Hepatocyte (in vitro differentiated cells): Measurements from ENCODE around the gene ZBTB43. TPM values are rescaled to one million over a fixed set of nuclear protein-coding genes. Genes with fewer than 3 reads are reported as not detected.
A peak's percentile ranks its signal among the peaks of the same experiment; 100 is the strongest.

ENCODE experiments used
- DNase-seq: peaks from one replicate; pipeline ENCODE4 v3.0.0-alpha.2; 2016; ENCODE audit warnings: low spot score
- H2AFZ ChIP-seq: fragments of 200-600 bp; sonication (generic); 2 replicates; pipeline ENCODE4 v1.6.0; 2016; ENCODE audit warnings: antibody characterized with exemption, mild to moderate bottlenecking
- H3K27ac ChIP-seq: fragments of 200-600 bp; sonication (generic); 2 replicates; pipeline ENCODE4 v1.5.1; 2016; ENCODE audit warnings: mild to moderate bottlenecking
- H3K27me3 ChIP-seq: fragments of 200-600 bp; sonication (generic); 2 replicates; pipeline ENCODE4 v1.6.1; 2016
- H3K36me3 ChIP-seq: fragments of 200-600 bp; sonication (generic); replicated peaks from 2 replicates; pipeline ENCODE4 v1.5.1; 2016; ENCODE audit warnings: low read depth; ENCODE audit not compliant: insufficient read depth
- H3K4me1 ChIP-seq: fragments of 200-600 bp; sonication (generic); 2 replicates; pipeline ENCODE4 v1.5.1; 2016; ENCODE audit warnings: mild to moderate bottlenecking, moderate library complexity; ENCODE audit not compliant: insufficient read depth
- H3K4me2 ChIP-seq: fragments of 200-600 bp; sonication (generic); 2 replicates; pipeline ENCODE4 v1.6.0; 2016
- H3K4me3 ChIP-seq: fragments of 200-600 bp; sonication (generic); 2 replicates; pipeline ENCODE4 v1.5.1; 2016; ENCODE audit warnings: mild to moderate bottlenecking
- H3K79me2 ChIP-seq: fragments of 200-600 bp; sonication (generic); 2 replicates; pipeline ENCODE4 v1.6.0; 2017; ENCODE audit warnings: mild to moderate bottlenecking
- H3K9me2 ChIP-seq: fragments of 200-600 bp; sonication (generic); replicated peaks from 2 replicates; pipeline ENCODE4 v1.6.0; 2017; ENCODE audit warnings: mild to moderate bottlenecking; ENCODE audit not compliant: insufficient read depth
- H3K9me3 ChIP-seq: fragments of 200-600 bp; sonication (generic); 2 replicates; pipeline ENCODE4 v1.5.1; 2016; ENCODE audit warnings: low read depth, mild to moderate bottlenecking
- H4K20me1 ChIP-seq: fragments of 200-600 bp; sonication (generic); 2 replicates; pipeline ENCODE4 v1.6.0; 2016; ENCODE audit warnings: mild to moderate bottlenecking; ENCODE audit not compliant: insufficient read depth, poor library complexity, severe bottlenecking
- EZH2 ChIP-seq: fragments of 200-600 bp; sonication (generic); IDR thresholded peaks from 2 replicates; pipeline ENCODE4 v1.6.1; 2016; ENCODE audit warnings: antibody characterized with exemption, mild to moderate bottlenecking, borderline replicate concordance
- EZH2phosphoT487 ChIP-seq: fragments of 200-600 bp; sonication (generic); IDR thresholded peaks from one replicate; pipeline ENCODE4 v1.6.1; 2018; ENCODE audit warnings: antibody characterized with exemption, mild to moderate bottlenecking, low read depth, moderate library complexity; ENCODE audit not compliant: unreplicated experiment, severe bottlenecking
- WGBS: methylation state at CpG from one replicate; pipeline ENCODE4 v1.1.6; 2016; ENCODE audit warnings: low lambda C conversion rate; ENCODE audit errors: missing lambda C conversion rate; 5-methylcytosine and 5-hydroxymethylcytosine counted together
- polyA plus RNA-seq: library from polyadenylated mRNA; unstranded; fragments of >200 nt; fragmentation: Nextera tagmentation; extraction: Ambion mirVana; gene quantifications from 2 replicates; pipeline ENCODE4 v1.2.1, GENCODE V29; 2016
- total RNA-seq: library from RNA; depleted of rRNA; stranded (reverse); fragments of >200 nt; gene quantifications from 2 replicates; pipeline ENCODE4 v1.2.3, GENCODE V29; 2014
- TF ChIP-seq, protein P1 (sequence below): fragments of 200-600 bp; sonication (generic); IDR thresholded peaks from 2 replicates; pipeline ENCODE4 v1.5.1; 2016; ENCODE audit warnings: antibody characterized with exemption, mild to moderate bottlenecking; ENCODE audit not compliant: poor library complexity

ZBTB43 gene
- total and polyA plus RNA-seq, 2 experiments from 2014 or later = 14.9 to 16.4 TPM

DNA sequence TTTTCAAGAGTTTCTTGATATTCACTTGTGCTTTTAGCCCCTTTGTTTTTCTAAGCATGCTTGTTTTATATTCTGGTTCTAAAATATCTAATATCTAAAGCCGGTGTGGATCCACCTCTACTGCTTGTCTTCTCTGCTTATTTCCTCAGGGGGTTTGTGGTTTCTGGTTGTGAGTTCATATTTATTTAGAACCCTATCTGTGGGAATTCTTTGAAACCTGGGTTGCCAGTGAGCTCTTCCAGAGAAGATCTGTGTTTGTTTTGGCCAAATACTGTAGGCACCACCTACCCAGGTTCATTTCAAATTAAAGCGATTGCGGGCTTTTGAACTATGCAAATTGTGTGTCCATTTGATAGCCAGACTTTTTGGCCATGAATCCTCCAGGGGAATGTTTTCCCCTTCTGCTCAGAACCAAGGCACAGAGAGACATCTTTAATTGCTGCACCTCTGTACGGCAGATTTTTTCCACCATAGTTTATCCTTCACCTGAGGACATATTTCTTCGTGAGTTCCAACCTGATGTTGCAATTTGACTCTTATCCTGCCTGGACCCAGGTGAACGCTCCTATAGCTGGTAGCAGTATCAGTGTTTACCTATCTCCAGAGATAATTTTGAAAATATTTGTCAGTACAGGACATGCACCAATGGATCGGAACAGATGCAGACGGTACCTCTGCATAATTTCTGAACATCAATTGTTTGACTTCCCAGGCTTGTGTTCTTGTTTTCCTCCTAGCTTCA lies 2.4 kb upstream of the ZBTB43 start:
- no peaks in the 10 kb centered on the region for H3K9me3 ChIP-seq
- peaks cover 21% of the 10 kb centered on the region for H3K79me2 ChIP-seq
- TF ChIP-seq EZH2phosphoT487 (no peak), EZH2 (no peak)
- TF ChIP-seq, protein P1, sequence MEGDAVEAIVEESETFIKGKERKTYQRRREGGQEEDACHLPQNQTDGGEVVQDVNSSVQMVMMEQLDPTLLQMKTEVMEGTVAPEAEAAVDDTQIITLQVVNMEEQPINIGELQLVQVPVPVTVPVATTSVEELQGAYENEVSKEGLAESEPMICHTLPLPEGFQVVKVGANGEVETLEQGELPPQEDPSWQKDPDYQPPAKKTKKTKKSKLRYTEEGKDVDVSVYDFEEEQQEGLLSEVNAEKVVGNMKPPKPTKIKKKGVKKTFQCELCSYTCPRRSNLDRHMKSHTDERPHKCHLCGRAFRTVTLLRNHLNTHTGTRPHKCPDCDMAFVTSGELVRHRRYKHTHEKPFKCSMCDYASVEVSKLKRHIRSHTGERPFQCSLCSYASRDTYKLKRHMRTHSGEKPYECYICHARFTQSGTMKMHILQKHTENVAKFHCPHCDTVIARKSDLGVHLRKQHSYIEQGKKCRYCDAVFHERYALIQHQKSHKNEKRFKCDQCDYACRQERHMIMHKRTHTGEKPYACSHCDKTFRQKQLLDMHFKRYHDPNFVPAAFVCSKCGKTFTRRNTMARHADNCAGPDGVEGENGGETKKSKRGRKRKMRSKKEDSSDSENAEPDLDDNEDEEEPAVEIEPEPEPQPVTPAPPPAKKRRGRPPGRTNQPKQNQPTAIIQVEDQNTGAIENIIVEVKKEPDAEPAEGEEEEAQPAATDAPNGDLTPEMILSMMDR = no peak
- H3K27ac ChIP-seq = no peak overlapping the region
- no peak overlapping the region for H3K4me3 ChIP-seq
- no peaks in the 10 kb centered on the region for H3K27me3 ChIP-seq
- no peak overlapping the region for H3K4me2 ChIP-seq
- 79% methylated on average over 8 of the region's 8 CpGs for WGBS
- H3K9me2 ChIP-seq = no peaks in the 10 kb centered on the region
- peaks cover 19% of the 10 kb centered on the region for H4K20me1 ChIP-seq
- no peak overlapping the region for H2AFZ ChIP-seq
- H3K4me1 ChIP-seq = peaks cover 18% of the 10 kb centered on the region
- H3K36me3 ChIP-seq = no peaks in the 10 kb centered on the region
- DNase-seq = no peak

DNA sequence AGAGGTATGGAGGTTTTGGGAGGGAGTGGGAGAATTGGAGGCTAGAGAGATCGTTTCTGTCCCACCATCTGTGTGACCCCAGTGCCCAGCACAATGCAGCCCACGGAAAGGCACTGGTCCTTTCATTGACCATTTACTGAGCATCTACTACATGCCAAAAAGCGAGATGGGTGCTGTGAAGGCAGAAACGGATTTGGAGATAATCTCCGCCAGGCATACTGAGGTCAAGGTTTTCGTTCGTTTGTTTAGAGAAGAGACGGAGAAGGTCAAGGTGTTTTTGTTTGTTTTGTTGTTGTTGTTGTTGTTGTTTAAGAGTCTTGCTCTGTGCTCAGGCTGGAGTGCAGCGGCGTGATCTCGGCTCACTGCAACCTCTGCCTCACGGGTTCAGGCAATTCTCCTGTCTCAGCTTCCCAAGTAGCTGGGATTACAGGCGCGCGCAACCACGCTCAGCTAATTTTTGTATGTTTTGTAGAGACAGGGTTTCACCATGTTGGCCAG lies 593 bp upstream of the ZBTB43 start:
- Histone ChIP-seq H3K27ac (peak overlapping the region; percentile 60), H4K20me1 (peaks cover 36% of the 10 kb centered on the region), H3K4me3 (peak overlapping the region; percentile 28), H3K4me1 (peaks cover 25% of the 10 kb centered on the region), H3K27me3 (no peaks in the 10 kb centered on the region), H3K79me2 (peaks cover 39% of the 10 kb centered on the region), H3K9me3 (no peaks in the 10 kb centered on the region), H3K36me3 (no peaks in the 10 kb centered on the region), H2AFZ (peak overlapping the region; percentile 99), H3K4me2 (peak overlapping the region; percentile 81), H3K9me2 (no peaks in the 10 kb centered on the region)
- TF ChIP-seq EZH2phosphoT487 = no peak
- TF ChIP-seq EZH2 = no peak
- TF ChIP-seq, protein P1 = no peak
- no peak for DNase-seq
- 77% methylated on average over 16 of the region's 16 CpGs for WGBS

DNA sequence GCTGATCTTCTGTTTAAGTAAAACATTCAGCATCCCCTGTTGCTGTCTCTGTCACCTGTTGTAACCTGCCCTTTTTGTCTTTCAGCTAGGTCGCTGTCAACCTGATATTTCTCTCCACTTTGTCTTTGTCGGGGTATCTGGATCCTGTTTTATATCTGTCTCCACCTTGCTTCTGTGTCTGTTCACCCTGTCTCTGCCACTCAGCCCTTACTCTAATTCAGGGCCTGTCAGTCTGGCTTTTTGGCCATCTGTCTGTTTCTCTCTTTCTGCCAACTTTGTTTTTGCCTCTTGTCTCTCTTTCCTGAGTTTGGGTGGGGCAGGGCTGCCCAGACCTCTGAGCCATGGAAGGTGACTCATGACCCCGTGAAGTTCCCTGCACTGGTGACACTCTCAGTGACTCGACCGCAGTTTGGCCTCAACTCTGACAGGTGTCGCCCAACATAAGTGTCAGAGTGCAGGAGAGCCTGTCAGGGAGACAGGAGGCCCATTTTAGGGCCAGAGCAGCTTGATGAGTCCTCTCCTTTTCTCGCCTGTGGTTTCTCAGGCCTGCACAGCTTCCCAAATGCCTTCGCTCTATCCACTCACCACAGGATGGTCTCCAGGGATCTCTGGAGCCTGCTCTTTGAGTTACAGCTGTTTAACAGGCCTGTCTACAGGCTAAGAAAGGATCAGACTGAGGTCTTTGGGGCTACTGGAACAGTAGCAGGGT lies 868 bp downstream of the ZBTB43 start:
- Histone ChIP-seq H3K79me2 (peaks cover 54% of the 10 kb centered on the region), H3K27ac (peak overlapping the region; percentile 95), H3K9me3 (no peaks in the 10 kb centered on the region), H2AFZ (peak overlapping the region; percentile 28), H3K4me2 (peak overlapping the region; percentile 90), H3K36me3 (no peaks in the 10 kb centered on the region), H3K4me1 (peaks cover 25% of the 10 kb centered on the region), H3K27me3 (no peaks in the 10 kb centered on the region), H4K20me1 (peaks cover 44% of the 10 kb centered on the region), H3K4me3 (peak overlapping the region; percentile 55), H3K9me2 (no peaks in the 10 kb centered on the region)
- WGBS = 25% methylated on average over 8 of the region's 8 CpGs
- DNase-seq = peak; percentile 87
- TF ChIP-seq EZH2phosphoT487 = no peak
- no peak for TF ChIP-seq EZH2

DNA sequence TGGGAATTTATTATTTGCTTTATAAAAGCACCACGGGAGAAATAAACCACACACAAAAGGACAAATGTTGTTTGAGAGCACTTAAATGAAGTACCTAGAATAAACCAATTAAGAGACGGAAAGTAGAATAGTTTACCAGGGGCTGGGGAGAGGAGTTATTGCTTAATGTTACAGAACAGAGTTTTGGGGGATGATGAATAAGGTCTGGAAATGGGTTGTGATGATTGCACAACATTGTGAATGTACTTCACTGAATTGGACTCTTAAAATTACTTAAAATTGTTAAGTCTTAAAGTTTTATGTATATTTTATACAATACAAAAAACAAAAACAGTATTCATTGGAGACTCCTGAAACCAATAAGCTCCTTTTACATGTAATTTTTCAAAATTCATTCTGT lies 1.5 kb downstream of the ZBTB43 start:
- Histone ChIP-seq H3K27ac (peak overlapping the region; percentile 95), H2AFZ (no peak overlapping the region), H3K4me3 (peak overlapping the region; percentile 55), H3K9me3 (no peaks in the 10 kb centered on the region), H4K20me1 (peaks cover 50% of the 10 kb centered on the region), H3K4me2 (peak overlapping the region; percentile 90), H3K4me1 (peaks cover 25% of the 10 kb centered on the region), H3K36me3 (no peaks in the 10 kb centered on the region), H3K9me2 (no peaks in the 10 kb centered on the region), H3K79me2 (peaks cover 60% of the 10 kb centered on the region), H3K27me3 (no peaks in the 10 kb centered on the region)
- WGBS = 86% methylated on average over 2 of the region's 2 CpGs
- DNase-seq = no peak
- no peak for TF ChIP-seq EZH2
- TF ChIP-seq, protein P1 = no peak
- no peak for TF ChIP-seq EZH2phosphoT487
